Fibroblast of lung (primary cell): Measurements from ENCODE around the gene CBFA2T2.

Source experiments
- CTCF ChIP-seq, 2 donors: IDR thresholded peaks in 1 of 2; conservative IDR thresholded peaks in 1 of 2; 1 replicate in 1 of 2; 2 replicates in 1 of 2; pipeline ENCODE4 v1.5.1; 2011 to 2012; ENCODE audit warnings: low read length in 2 of 2, control low read depth in 1 of 2, inconsistent platforms in 1 of 2, low read depth in 1 of 2, mild to moderate bottlenecking in 1 of 2
- EZH2 ChIP-seq: IDR thresholded peaks from 2 replicates; pipeline ENCODE4 v1.5.1; 2012; ENCODE audit warnings: low read length, control low read depth, mild to moderate bottlenecking; ENCODE audit errors: missing control alignments

DNA sequence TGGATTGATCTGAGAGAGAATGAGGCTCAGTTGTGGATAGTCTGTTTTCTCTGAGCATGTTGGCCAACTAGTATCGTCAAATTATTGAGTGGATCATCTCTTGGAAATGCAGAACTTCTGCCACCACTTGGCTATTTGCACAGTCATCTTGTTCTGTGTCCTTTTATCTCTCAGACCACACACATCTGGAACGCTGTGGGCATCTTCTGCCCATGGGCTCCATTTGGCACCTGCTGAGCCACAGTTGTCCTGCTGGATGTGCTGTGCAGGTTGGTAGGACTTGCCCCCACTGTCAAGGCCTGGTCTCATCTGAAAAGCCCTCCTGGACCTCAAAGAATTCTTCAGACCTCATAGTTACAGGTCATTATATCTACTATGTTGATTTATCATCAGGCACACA is 155.5 kb downstream of the CBFA2T2 start:
- TF ChIP-seq CTCF (conservative IDR thresholded peaks at IDR 0.05 in 1 of 2, IDR thresholded peaks at IDR 0.05 in 1 of 2; ENCODE audit: low read depth in 1 of 2, low read length in 2 of 2) (no peak), EZH2 (no peak)
